Measurements from ENCODE around the gene RELL1. TPM values are rescaled to one million over a fixed set of nuclear protein-coding genes. Genes with fewer than 3 reads are reported as not detected.

The RELL1 gene
- total RNA-seq, 2 experiments from 2014 or later, result 48.6 to 50.3 TPM

DNA sequence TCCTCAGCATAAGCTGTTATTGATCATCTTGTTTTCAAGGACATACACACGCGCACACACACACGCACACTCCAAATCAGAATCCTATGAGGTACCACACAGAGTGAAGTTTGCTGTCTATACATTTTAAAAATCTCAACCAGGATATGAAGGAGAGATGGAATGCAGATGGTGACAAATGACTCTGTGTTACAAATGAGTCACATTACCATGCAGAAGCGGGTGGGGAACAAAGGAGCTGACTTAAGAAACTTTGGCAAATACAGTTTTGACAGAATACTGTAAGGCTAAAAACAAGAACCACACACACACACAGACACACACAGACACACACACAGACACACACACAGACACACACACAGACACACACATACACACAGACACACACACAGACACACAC, 81.7 kb downstream of the RELL1 start:
- H3K9me3 Mint-ChIP-seq, result no peaks in the 10 kb centered on the region
- peaks cover 4% of the 10 kb centered on the region for H3K4me1 Mint-ChIP-seq (ENCODE audit: low read depth)
- no peak for DNase-seq
- H3K27me3 Mint-ChIP-seq, result no peaks in the 10 kb centered on the region
- H3K27ac Mint-ChIP-seq, result no peak overlapping the region
- intact Hi-C loops (cut with DNase I, micrococcal nuclease), result loop anchor here in 1 of 2 experiments (5.0 to 10.0 kb wide), 2 partner anchors 370 to 433 kb away; no protein-coding TSS in a partner anchor
- Histone ChIP-seq H3K4me3 (ENCODE audit: low read length) (no peak overlapping the region), H3K27me3 (ENCODE audit: control insufficient read depth in 1 of 2, insufficient read depth in 2 of 2, low read length in 2 of 2) (no peaks in the 10 kb centered on the region), H3K27ac (ENCODE audit: low read depth in 1 of 2, low read length in 2 of 2) (no peak overlapping the region), H3K4me1 (ENCODE audit: insufficient read depth, low read length) (peaks cover 8% of the 10 kb centered on the region), H3K9me3 (ENCODE audit: control insufficient read depth in 1 of 2, insufficient read depth in 1 of 2, low read length in 2 of 2) (no peaks in the 10 kb centered on the region), H3K36me3 (ENCODE audit: insufficient read depth, low read length) (no peaks in the 10 kb centered on the region)
- POLR2A ChIA-PET, result no interaction called here
- H3K36me3 Mint-ChIP-seq (ENCODE audit: low read depth), result peaks cover 17% of the 10 kb centered on the region
- TF ChIP-seq, protein P1, sequence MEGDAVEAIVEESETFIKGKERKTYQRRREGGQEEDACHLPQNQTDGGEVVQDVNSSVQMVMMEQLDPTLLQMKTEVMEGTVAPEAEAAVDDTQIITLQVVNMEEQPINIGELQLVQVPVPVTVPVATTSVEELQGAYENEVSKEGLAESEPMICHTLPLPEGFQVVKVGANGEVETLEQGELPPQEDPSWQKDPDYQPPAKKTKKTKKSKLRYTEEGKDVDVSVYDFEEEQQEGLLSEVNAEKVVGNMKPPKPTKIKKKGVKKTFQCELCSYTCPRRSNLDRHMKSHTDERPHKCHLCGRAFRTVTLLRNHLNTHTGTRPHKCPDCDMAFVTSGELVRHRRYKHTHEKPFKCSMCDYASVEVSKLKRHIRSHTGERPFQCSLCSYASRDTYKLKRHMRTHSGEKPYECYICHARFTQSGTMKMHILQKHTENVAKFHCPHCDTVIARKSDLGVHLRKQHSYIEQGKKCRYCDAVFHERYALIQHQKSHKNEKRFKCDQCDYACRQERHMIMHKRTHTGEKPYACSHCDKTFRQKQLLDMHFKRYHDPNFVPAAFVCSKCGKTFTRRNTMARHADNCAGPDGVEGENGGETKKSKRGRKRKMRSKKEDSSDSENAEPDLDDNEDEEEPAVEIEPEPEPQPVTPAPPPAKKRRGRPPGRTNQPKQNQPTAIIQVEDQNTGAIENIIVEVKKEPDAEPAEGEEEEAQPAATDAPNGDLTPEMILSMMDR (IDR thresholded peaks at IDR 0.05), result no peak
- no peak for ATAC-seq (ENCODE audit: poor library complexity)
- CTCF ChIA-PET, result no interaction called here
- H3K4me3 Mint-ChIP-seq, result no peak overlapping the region

DNA sequence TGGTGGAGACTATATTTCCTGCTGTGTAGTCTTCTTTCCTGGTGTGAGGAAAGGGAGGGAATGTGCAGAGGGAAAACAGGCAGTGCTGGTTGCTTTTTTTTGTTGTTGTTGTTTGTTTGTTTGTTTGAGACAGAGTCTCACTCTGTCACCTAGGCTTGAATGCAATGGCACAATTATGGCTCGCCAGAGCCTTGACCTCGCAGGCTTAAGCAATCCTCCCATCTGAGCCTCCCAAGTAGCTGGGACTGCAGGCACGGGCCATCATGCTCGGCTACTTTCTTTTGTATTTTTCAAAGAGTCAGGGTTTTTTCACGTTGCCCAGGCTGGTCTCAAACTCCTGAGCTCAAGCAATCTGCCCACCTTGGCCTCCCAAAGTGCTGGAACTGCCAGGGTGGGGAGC, 82.5 kb downstream of the RELL1 start:
- no peak overlapping the region for H3K27ac Mint-ChIP-seq

DNA sequence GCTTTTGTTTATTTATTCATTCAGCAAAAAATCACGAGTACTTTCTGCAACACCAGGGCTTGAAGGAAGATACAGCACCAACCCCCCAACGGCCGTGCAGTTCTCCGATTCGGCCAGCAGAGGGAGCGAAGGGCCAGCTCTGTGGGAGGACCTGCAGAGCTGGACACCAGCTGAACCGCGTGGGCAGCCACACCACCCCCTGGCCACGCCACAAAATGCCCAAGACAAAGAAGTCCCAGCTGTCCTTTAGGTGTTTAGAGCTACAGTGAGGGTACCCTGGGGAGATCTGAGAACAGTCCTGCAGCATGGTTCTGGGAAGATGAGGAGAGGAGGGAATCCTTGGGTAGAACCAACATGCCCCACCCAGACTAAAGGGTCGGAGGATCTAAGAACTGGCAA, 83.1 kb downstream of the RELL1 start:
- no peak overlapping the region for H3K4me3 Mint-ChIP-seq
- H3K27ac Mint-ChIP-seq, result no peak overlapping the region
- Histone ChIP-seq H3K4me3 (ENCODE audit: low read length) (no peak overlapping the region), H3K9me3 (ENCODE audit: control insufficient read depth in 1 of 2, insufficient read depth in 1 of 2, low read length in 2 of 2) (no peaks in the 10 kb centered on the region), H3K27ac (ENCODE audit: low read depth in 1 of 2, low read length in 2 of 2) (no peak overlapping the region), H3K4me1 (ENCODE audit: insufficient read depth, low read length) (peaks cover 8% of the 10 kb centered on the region), H3K36me3 (ENCODE audit: insufficient read depth, low read length) (no peaks in the 10 kb centered on the region), H3K27me3 (ENCODE audit: control insufficient read depth in 1 of 2, insufficient read depth in 2 of 2, low read length in 2 of 2) (no peaks in the 10 kb centered on the region)
- H3K36me3 Mint-ChIP-seq (ENCODE audit: low read depth), result peaks cover 6% of the 10 kb centered on the region
- H3K9me3 Mint-ChIP-seq, result no peaks in the 10 kb centered on the region
- H3K4me1 Mint-ChIP-seq (ENCODE audit: low read depth), result peaks cover 4% of the 10 kb centered on the region
- peak; percentile 57 to 83 (median 72) for DNase-seq
- ATAC-seq (ENCODE audit: poor library complexity), result peak; percentile 61
- ChIA-PET POLR2A (interaction anchor here (0.6 to 1.3 kb wide), 2 partner anchors 11 to 178 kb away, joined by 3 to 5 read pairs; no protein-coding TSS in a partner anchor), CTCF (interaction anchor here (0.6 to 1.7 kb wide), 13 partner anchors 11 to 429 kb away, joined by 3 to 9 read pairs (median 3); no protein-coding TSS in a partner anchor)
- TF ChIP-seq, protein P1 (IDR thresholded peaks at IDR 0.05), result peak; percentile 98
- H3K27me3 Mint-ChIP-seq, result no peaks in the 10 kb centered on the region
- intact Hi-C loops (cut with DNase I, micrococcal nuclease), result loop anchor here (1.0 to 10.0 kb wide), 5 partner anchors 177 to 434 kb away; no protein-coding TSS in a partner anchor

More for the DNA sequence above, 82.5 kb downstream of the RELL1 start:
- TF ChIP-seq, protein P1 (IDR thresholded peaks at IDR 0.05), result no peak
- H3K27me3 ChIP-seq (ENCODE audit: control insufficient read depth in 1 of 2, insufficient read depth in 2 of 2, low read length in 2 of 2), result no peaks in the 10 kb centered on the region
- H3K4me1 ChIP-seq (ENCODE audit: insufficient read depth, low read length), result peaks cover 8% of the 10 kb centered on the region
- intact Hi-C loops (cut with DNase I, micrococcal nuclease), result loop anchor here (1.0 to 10.0 kb wide), 5 partner anchors 177 to 434 kb away; no protein-coding TSS in a partner anchor
- CTCF ChIA-PET, result interaction anchor here (0.6 to 1.7 kb wide), 7 partner anchors 10 to 191 kb away, joined by 3 to 9 read pairs (median 4); no protein-coding TSS in a partner anchor
- no peaks in the 10 kb centered on the region for H3K9me3 ChIP-seq (ENCODE audit: control insufficient read depth in 1 of 2, insufficient read depth in 1 of 2, low read length in 2 of 2)
- no peak for ATAC-seq (ENCODE audit: poor library complexity)
- no peaks in the 10 kb centered on the region for H3K9me3 Mint-ChIP-seq
- no peak overlapping the region for H3K27ac ChIP-seq (ENCODE audit: low read depth in 1 of 2, low read length in 2 of 2)
- no peaks in the 10 kb centered on the region for H3K36me3 ChIP-seq (ENCODE audit: insufficient read depth, low read length)
- peaks cover 4% of the 10 kb centered on the region for H3K4me1 Mint-ChIP-seq (ENCODE audit: low read depth)
- H3K36me3 Mint-ChIP-seq (ENCODE audit: low read depth), result peaks cover 9% of the 10 kb centered on the region
- DNase-seq, result no peak
- H3K4me3 ChIP-seq (ENCODE audit: low read length), result no peak overlapping the region
- POLR2A ChIA-PET, result interaction anchor here (1.3 kb wide), 1 partner anchor 177 kb away, joined by 5 read pairs; no protein-coding TSS in a partner anchor
- no peaks in the 10 kb centered on the region for H3K27me3 Mint-ChIP-seq
- H3K4me3 Mint-ChIP-seq, result no peak overlapping the region

Measured in CD4-positive, alpha-beta T cell (primary cell).